ENCODE results near the gene SHC1.

DNA sequence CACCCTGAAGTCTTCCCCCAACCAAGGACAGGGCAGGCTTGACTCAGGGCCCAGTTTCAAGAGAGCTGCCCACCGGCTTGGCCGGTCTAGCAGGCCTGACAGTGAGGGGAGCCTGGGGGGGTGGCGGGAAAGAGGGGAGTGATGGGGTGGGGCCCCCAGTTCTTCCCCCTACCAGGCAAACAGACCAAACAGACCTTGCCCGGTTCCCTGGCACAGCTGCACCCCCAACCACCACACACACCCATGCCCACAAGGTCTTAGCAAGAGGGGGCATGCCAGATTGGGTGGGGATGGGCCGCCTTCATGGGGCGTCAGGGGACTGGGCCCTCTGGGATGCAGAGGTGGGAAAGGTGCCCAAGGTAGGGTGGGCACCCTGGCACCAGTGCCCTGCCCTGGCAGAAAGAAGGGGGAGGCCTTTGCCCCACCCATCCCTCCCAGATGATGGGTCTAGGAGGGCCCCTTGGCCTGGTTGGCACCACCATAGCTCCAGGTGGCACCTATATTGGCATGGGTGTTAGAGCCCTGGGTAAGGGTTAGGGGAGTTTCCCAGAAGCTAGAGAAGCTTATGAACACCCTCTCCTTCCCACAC lies 41.0 kb upstream of the SHC1 start:
- TF ChIP-seq, protein P1, sequence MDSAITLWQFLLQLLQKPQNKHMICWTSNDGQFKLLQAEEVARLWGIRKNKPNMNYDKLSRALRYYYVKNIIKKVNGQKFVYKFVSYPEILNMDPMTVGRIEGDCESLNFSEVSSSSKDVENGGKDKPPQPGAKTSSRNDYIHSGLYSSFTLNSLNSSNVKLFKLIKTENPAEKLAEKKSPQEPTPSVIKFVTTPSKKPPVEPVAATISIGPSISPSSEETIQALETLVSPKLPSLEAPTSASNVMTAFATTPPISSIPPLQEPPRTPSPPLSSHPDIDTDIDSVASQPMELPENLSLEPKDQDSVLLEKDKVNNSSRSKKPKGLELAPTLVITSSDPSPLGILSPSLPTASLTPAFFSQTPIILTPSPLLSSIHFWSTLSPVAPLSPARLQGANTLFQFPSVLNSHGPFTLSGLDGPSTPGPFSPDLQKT (IDR thresholded peaks at IDR 0.05; ENCODE audit: borderline replicate concordance, low read depth, low read length) = no peak
- TF ChIP-seq, protein P2, sequence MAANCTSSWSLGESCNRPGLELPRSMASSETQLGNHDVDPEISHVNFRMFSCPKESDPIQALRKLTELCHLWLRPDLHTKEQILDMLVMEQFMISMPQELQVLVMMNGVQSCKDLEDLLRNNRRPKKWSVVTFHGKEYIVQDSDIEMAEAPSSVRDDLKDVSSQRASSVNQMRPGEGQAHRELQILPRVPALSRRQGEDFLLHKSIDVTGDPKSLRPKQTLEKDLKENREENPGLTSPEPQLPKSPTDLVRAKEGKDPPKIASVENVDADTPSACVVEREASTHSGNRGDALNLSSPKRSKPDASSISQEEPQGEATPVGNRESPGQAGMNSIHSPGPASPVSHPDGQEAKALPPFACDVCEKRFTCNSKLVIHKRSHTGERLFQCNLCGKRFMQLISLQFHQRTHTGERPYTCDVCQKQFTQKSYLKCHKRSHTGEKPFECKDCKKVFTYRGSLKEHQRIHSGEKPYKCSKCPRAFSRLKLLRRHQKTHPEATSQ (tag by site-specific recombination; IDR thresholded peaks at IDR 0.05) = no peak
- TF ChIP-seq PRDM1 (tag by site-specific recombination; IDR thresholded peaks at IDR 0.05) = no peak
- no peak for TF ChIP-seq ZNF707 (tag by site-specific recombination; IDR thresholded peaks at IDR 0.05)
- TF ChIP-seq, protein P3, sequence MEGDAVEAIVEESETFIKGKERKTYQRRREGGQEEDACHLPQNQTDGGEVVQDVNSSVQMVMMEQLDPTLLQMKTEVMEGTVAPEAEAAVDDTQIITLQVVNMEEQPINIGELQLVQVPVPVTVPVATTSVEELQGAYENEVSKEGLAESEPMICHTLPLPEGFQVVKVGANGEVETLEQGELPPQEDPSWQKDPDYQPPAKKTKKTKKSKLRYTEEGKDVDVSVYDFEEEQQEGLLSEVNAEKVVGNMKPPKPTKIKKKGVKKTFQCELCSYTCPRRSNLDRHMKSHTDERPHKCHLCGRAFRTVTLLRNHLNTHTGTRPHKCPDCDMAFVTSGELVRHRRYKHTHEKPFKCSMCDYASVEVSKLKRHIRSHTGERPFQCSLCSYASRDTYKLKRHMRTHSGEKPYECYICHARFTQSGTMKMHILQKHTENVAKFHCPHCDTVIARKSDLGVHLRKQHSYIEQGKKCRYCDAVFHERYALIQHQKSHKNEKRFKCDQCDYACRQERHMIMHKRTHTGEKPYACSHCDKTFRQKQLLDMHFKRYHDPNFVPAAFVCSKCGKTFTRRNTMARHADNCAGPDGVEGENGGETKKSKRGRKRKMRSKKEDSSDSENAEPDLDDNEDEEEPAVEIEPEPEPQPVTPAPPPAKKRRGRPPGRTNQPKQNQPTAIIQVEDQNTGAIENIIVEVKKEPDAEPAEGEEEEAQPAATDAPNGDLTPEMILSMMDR (tag by site-specific recombination; IDR thresholded peaks at IDR 0.05) = no peak
- no peak for TF ChIP-seq ZBTB8A (tag by site-specific recombination; IDR thresholded peaks at IDR 0.05)
- TF ChIP-seq, protein P4, sequence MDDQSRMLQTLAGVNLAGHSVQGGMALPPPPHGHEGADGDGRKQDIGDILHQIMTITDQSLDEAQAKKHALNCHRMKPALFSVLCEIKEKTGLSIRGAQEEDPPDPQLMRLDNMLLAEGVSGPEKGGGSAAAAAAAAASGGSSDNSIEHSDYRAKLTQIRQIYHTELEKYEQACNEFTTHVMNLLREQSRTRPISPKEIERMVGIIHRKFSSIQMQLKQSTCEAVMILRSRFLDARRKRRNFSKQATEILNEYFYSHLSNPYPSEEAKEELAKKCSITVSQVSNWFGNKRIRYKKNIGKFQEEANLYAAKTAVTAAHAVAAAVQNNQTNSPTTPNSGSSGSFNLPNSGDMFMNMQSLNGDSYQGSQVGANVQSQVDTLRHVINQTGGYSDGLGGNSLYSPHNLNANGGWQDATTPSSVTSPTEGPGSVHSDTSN (CRISPR knock-in tag; IDR thresholded peaks at IDR 0.05) = no peak
- TF ChIP-seq, protein P5, sequence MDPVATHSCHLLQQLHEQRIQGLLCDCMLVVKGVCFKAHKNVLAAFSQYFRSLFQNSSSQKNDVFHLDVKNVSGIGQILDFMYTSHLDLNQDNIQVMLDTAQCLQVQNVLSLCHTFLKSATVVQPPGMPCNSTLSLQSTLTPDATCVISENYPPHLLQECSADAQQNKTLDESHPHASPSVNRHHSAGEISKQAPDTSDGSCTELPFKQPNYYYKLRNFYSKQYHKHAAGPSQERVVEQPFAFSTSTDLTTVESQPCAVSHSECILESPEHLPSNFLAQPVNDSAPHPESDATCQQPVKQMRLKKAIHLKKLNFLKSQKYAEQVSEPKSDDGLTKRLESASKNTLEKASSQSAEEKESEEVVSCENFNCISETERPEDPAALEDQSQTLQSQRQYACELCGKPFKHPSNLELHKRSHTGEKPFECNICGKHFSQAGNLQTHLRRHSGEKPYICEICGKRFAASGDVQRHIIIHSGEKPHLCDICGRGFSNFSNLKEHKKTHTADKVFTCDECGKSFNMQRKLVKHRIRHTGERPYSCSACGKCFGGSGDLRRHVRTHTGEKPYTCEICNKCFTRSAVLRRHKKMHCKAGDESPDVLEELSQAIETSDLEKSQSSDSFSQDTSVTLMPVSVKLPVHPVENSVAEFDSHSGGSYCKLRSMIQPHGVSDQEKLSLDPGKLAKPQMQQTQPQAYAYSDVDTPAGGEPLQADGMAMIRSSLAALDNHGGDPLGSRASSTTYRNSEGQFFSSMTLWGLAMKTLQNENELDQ (tag by site-specific recombination; IDR thresholded peaks at IDR 0.05; ENCODE audit: low read depth) = no peak
- TF ChIP-seq GLIS2 (tag by site-specific recombination; IDR thresholded peaks at IDR 0.05) = no peak; the same call in 1 of the 2 replicates
- no peak for TF ChIP-seq ZNF302 (tag by site-specific recombination; IDR thresholded peaks at IDR 0.05; ENCODE audit: low read depth)
- no peak for TF ChIP-seq ZBTB44 (tag by site-specific recombination; IDR thresholded peaks at IDR 0.05)
- no peak for TF ChIP-seq ZNF404 (tag by site-specific recombination; IDR thresholded peaks at IDR 0.05)
- TF ChIP-seq ZNF777 (tag by site-specific recombination; IDR thresholded peaks at IDR 0.05; ENCODE audit: borderline replicate concordance) = no peak
- TF ChIP-seq ZNF10 (tag by site-specific recombination; IDR thresholded peaks at IDR 0.05) = no peak

Data from HEK293 (cell line).